GF-D8 (cell line): ENCODE data around the gene ATP2A2.
"Not testable (repeated sequence)": the region's sequence is repeated elsewhere in the genome, so short reads cannot be mapped to it uniquely, and the experiment has no call there.

ENCODE experiments used
- DNase-seq: peaks from one replicate; lab custom pipeline; 2025; lab: John Stamatoyannopoulos, UW

Gene ATP2A2

GRCh38 chr12:110369992-110370391 lies 88.9 kb downstream of the ATP2A2 start:
- DNase-seq: no peak

- DNase-seq: no peak
Observed at GRCh38 chr12:110370732-110371231, 89.7 kb downstream of the ATP2A2 start.

- DNase-seq: peak; percentile 51
Observed at GRCh38 chr12:110371408-110372055, 90.5 kb downstream of the ATP2A2 start.

- no peak for DNase-seq
Observed at GRCh38 chr12:110372056-110372425, 91.0 kb downstream of the ATP2A2 start.

GRCh38 chr12:110373025-110373424 lies 92.0 kb downstream of the ATP2A2 start:
- no peak for DNase-seq

GRCh38 chr12:110373425-110373824 lies 92.4 kb downstream of the ATP2A2 start:
- no peak for DNase-seq

GRCh38 chr12:110373962-110374611 lies 93.0 kb downstream of the ATP2A2 start:
- no peak for DNase-seq

GRCh38 chr12:110378131-110378790 lies 97.2 kb downstream of the ATP2A2 start:
- not testable (repeated sequence) for DNase-seq

- no peak for DNase-seq
Observed at GRCh38 chr12:110379197-110379596, 98.2 kb downstream of the ATP2A2 start.

GRCh38 chr12:110379631-110380030 lies 98.6 kb downstream of the ATP2A2 start:
- no peak for DNase-seq

GRCh38 chr12:110382683-110383082 lies 101.6 kb downstream of the ATP2A2 start:
- no peak for DNase-seq
